Measurements from ENCODE around the gene NTN1. TPM values are rescaled to one million over a fixed set of nuclear protein-coding genes. Genes with fewer than 3 reads are reported as not detected.

Gene NTN1
- polyA plus RNA-seq, 1 donor from 2014 or later: 16.2 TPM

- no peaks in the 10 kb centered on the region for H3K9me2 ChIP-seq (ENCODE audit: insufficient read depth, low read length)
- H3K4me2 ChIP-seq (ENCODE audit: low read length): no peak overlapping the region
- no peaks in the 10 kb centered on the region for H3K9me3 ChIP-seq (ENCODE audit: low read length)
- H3K36me3 ChIP-seq (ENCODE audit: insufficient read depth, low read length): no peaks in the 10 kb centered on the region
- H3K4me3 ChIP-seq (ENCODE audit: low read length): no peak overlapping the region
- no peaks in the 10 kb centered on the region for H3K27me3 ChIP-seq (ENCODE audit: insufficient read depth, low read depth, low read length)
- H3K9ac ChIP-seq (ENCODE audit: low read length): no peak overlapping the region
- H3F3A ChIP-seq (ENCODE audit: insufficient read depth, low read length, poor library complexity, severe bottlenecking): no peaks in the 10 kb centered on the region
- H3K27ac ChIP-seq (ENCODE audit: low read length): no peak overlapping the region
- H2AFZ ChIP-seq (ENCODE audit: low read depth, low read length): no peak overlapping the region
- TF ChIP-seq CTCF (IDR thresholded peaks at IDR 0.05; ENCODE audit: poor library complexity, severe bottlenecking) (no peak), TAF1 (IDR thresholded peaks at IDR 0.05; ENCODE audit: low read depth) (no peak), EZH2 (IDR thresholded peaks at IDR 0.05; ENCODE audit: borderline replicate concordance, insufficient read depth, low read length, poor library complexity, severe bottlenecking) (no peak), REST (IDR thresholded peaks at IDR 0.05; ENCODE audit: borderline replicate concordance) (no peak), RAD21 (conservative IDR thresholded peaks at IDR 0.05) (no peak), MXI1 (conservative IDR thresholded peaks at IDR 0.05; ENCODE audit: poor library complexity, severe bottlenecking) (no peak), EP300 (conservative IDR thresholded peaks at IDR 0.05; ENCODE audit: poor library complexity, severe bottlenecking) (no peak), POLR2AphosphoS5 (IDR thresholded peaks at IDR 0.05) (no peak), SMC3 (conservative IDR thresholded peaks at IDR 0.05; ENCODE audit: poor library complexity) (no peak)
- H3K79me2 ChIP-seq (replicated peaks; ENCODE audit: insufficient read depth, low read length): no peaks in the 10 kb centered on the region
- H4K20me1 ChIP-seq (ENCODE audit: insufficient read depth): no peaks in the 10 kb centered on the region
Observed at GRCh38 chr17:9292561-9292941, 271.2 kb downstream of the NTN1 start.

Small RNAs within 50 kb of the gene (small RNA-seq; reads per million reads assigned to genes)
- 0 reads per million in 3 experiments for gene AC005695.3

Other genes with a start within 250 kb of the NTN1 start
- gene MFSD6L, start 222.1 kb upstream of the NTN1 start, polyA plus RNA-seq: not detected in 2 replicates
- gene PIK3R6, start 153.8 kb upstream of the NTN1 start, polyA plus RNA-seq: not detected in 2 replicates
- not detected in 2 replicates for gene PIK3R5, start 55.8 kb upstream of the NTN1 start, polyA plus RNA-seq

All from neural cell (in vitro differentiated cells).